ENCODE results near the gene LTBP4.

DNA sequence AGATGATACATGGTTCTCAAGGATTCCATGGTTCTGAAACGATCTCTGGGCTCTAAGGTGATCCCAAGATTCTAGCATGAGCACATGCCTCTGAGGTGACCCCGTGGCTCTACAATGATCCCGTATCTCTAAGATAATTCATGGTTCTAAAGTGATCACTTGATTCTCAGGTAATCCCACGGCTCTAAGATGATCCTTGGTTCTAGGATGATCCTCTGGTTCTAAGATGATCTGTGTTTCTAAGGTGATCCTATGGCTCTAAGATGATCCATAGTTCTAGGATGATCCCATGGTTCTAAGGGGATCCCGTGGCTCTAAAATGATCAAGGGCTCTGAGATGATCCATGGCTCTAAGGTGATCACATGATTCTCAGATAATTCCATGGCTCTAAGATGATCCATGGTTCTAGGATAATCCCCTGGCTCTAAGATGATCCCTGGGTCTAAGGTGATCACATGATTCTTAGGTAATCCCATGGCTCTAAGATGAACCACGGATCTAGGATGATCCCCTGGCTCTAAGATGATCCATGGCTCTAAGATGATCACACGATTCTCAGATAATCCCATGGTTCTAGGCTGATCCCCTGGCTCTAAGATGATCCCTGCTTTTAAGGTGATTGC, 67.9 kb downstream of the LTBP4 start:
- TF ChIP-seq, protein P1, sequence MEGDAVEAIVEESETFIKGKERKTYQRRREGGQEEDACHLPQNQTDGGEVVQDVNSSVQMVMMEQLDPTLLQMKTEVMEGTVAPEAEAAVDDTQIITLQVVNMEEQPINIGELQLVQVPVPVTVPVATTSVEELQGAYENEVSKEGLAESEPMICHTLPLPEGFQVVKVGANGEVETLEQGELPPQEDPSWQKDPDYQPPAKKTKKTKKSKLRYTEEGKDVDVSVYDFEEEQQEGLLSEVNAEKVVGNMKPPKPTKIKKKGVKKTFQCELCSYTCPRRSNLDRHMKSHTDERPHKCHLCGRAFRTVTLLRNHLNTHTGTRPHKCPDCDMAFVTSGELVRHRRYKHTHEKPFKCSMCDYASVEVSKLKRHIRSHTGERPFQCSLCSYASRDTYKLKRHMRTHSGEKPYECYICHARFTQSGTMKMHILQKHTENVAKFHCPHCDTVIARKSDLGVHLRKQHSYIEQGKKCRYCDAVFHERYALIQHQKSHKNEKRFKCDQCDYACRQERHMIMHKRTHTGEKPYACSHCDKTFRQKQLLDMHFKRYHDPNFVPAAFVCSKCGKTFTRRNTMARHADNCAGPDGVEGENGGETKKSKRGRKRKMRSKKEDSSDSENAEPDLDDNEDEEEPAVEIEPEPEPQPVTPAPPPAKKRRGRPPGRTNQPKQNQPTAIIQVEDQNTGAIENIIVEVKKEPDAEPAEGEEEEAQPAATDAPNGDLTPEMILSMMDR (IDR thresholded peaks at IDR 0.05), result no peak
- no peak for TF ChIP-seq POLR2A (IDR thresholded peaks at IDR 0.05)
